ENCODE data around the gene CES2. TPM values are rescaled to one million over a fixed set of nuclear protein-coding genes. Genes with fewer than 3 reads are reported as not detected.

CES2 gene
- total and polyA plus RNA-seq, 9 of the 15 experiments (the other 6 are each of a cell fraction or from before 2014, with no cell fraction given), result 2.2 to 37.9 (median 24.4) TPM

GRCh38 chr16:66914541-66914940 lies 20.8 kb upstream of the CES2 start:
- no peak overlapping the region for H3K4me3 ChIP-seq
- no TSS peak for BruUV-seq (replicated peaks)
- H3K9me3 ChIP-seq (replicated peaks; ENCODE audit: control insufficient read depth, insufficient read depth, low read depth, low read length), result no peaks in the 10 kb centered on the region
- H3K9ac ChIP-seq (ENCODE audit: insufficient read depth in 1 of 2, low read depth in 2 of 2, low read length in 2 of 2), result no peak overlapping the region
- 17% methylated on average over 7 of the region's 7 CpGs for WGBS (ENCODE audit: insufficient coverage, low coverage, missing lambda C conversion rate)
- ChIA-PET CTCF (ENCODE audit: low intra/inter-chr PET ratio) (interaction anchor here (0.9 kb wide), 1 partner anchor 10 kb away, joined by 3 read pairs; the partner anchor contains the start of gene RRAD), POLR2A (interaction anchor here (0.8 kb wide), 1 partner anchor 12 kb away, joined by 4 read pairs; no protein-coding TSS in a partner anchor)
- ATAC-seq (no peak), DNase-seq (ENCODE audit: extremely low read depth in 1 of 4, low spot score in 3 of 4) (no peak), FAIRE-seq (peak; percentile 68)
- H3K27me3 ChIP-seq (ENCODE audit: control insufficient read depth in 2 of 2, insufficient read depth in 2 of 2, low read length in 2 of 2), result peaks cover 15 to 47% of the 10 kb centered on the region in 2 experiments; a peak in 4 of 5 replicates
- no peak overlapping the region for H3K27ac ChIP-seq (ENCODE audit: extremely low read depth, low read depth, low read length)
- H4K20me1 ChIP-seq (replicated peaks; ENCODE audit: control insufficient read depth, insufficient read depth, low read length), result no peaks in the 10 kb centered on the region
- in situ Hi-C loops (cut with MboI), result no loop called here
- intact Hi-C loops (cut with micrococcal nuclease), result no loop called here
- H3K4me2 ChIP-seq (ENCODE audit: insufficient read depth, low read length), result no peak overlapping the region
- no peak for TF ChIP-seq STAT5A (IDR thresholded peaks at IDR 0.05; ENCODE audit: borderline replicate concordance, low read length)
- TF ChIP-seq SREBF2 (CRISPR knock-in tag; IDR thresholded peaks at IDR 0.05), result no peak
- no peak for TF ChIP-seq ELK1 (CRISPR knock-in tag; IDR thresholded peaks at IDR 0.05)
- TF ChIP-seq GTF2B (IDR thresholded peaks at IDR 0.05; ENCODE audit: extremely low read depth, insufficient read length), result no peak
- TF ChIP-seq ZFP1 (CRISPR knock-in tag; IDR thresholded peaks at IDR 0.05), result no peak
- no peak for TF ChIP-seq HNRNPLL (IDR thresholded peaks at IDR 0.05; ENCODE audit: low read depth, low read length, poor library complexity, severe bottlenecking)
- no peak for TF ChIP-seq RREB1 (CRISPR knock-in tag; IDR thresholded peaks at IDR 0.05)
- TF ChIP-seq MITF (IDR thresholded peaks at IDR 0.05), result no peak
- no peak for TF ChIP-seq MAFK (IDR thresholded peaks at IDR 0.05; ENCODE audit: low read length)
- TF ChIP-seq ZNF76 (CRISPR knock-in tag; IDR thresholded peaks at IDR 0.05; ENCODE audit: borderline replicate concordance), result no peak
- TF ChIP-seq NCOA1 (IDR thresholded peaks at IDR 0.05; ENCODE audit: low read depth), result no peak
- no peak for TF ChIP-seq MTF1 (CRISPR knock-in tag; IDR thresholded peaks at IDR 0.05; ENCODE audit: borderline replicate concordance)
- no peak for TF ChIP-seq POLR2AphosphoS5 (IDR thresholded peaks at IDR 0.05; ENCODE audit: control insufficient read depth, insufficient read depth, low read depth, low read length)
- no peak overlapping the region for H2AFZ ChIP-seq (ENCODE audit: low read depth, low read length)
- no peaks in the 10 kb centered on the region for H3K36me3 ChIP-seq (ENCODE audit: control insufficient read depth, insufficient read depth, low read length)
- peaks cover 0 to 12% of the 10 kb centered on the region in 2 experiments; a peak in 2 of 5 replicates for H3K4me1 ChIP-seq (replicated peaks in 1 of 2; ENCODE audit: control insufficient read depth in 2 of 2, insufficient read depth in 2 of 2, low read length in 2 of 2)
- H3K79me2 ChIP-seq (ENCODE audit: control insufficient read depth, insufficient read depth, low read length), result no peaks in the 10 kb centered on the region
- no peaks in the 10 kb centered on the region for H3K9me1 ChIP-seq (ENCODE audit: control insufficient read depth, insufficient read depth, low read length)
